ENCODE data around the gene LACRT. TPM values are rescaled to one million over a fixed set of nuclear protein-coding genes. Genes with fewer than 3 reads are reported as not detected.
"Not testable (repeated sequence)": the region's sequence is repeated elsewhere in the genome, so short reads cannot be mapped to it uniquely, and the experiment has no call there.

Gene LACRT
- total and polyA plus RNA-seq, 2 experiments from 2014 or later: not detected

GRCh38 chr12:54666008-54666407, 31.3 kb upstream of the LACRT start:
- TF ChIP-seq CTCF (IDR thresholded peaks at IDR 0.05; ENCODE audit: low read depth, low read length): no peak
- Histone ChIP-seq H3K9me3 (ENCODE audit: low read depth) (no peaks in the 10 kb centered on the region), H3K4me3 (no peak overlapping the region), H3K27ac (no peak overlapping the region), H3K27me3 (no peaks in the 10 kb centered on the region), H3K4me1 (ENCODE audit: low read depth) (no peaks in the 10 kb centered on the region), H3K36me3 (no peaks in the 10 kb centered on the region)
- DNase-seq (ENCODE audit: low read depth in 1 of 2, low spot score in 1 of 2): no peak

- not testable (repeated sequence) for H3K4me3 ChIP-seq; H3K9me3 ChIP-seq (ENCODE audit: low read depth); H3K27me3 ChIP-seq; H3K4me1 ChIP-seq (ENCODE audit: low read depth); DNase-seq (ENCODE audit: low read depth in 1 of 2, low spot score in 1 of 2); H3K27ac ChIP-seq; H3K36me3 ChIP-seq
Observed at GRCh38 chr12:54665022-54665635, 30.4 kb upstream of the LACRT start.

GRCh38 chr12:54663603-54664002, 28.9 kb upstream of the LACRT start:
- Histone ChIP-seq H3K9me3 (ENCODE audit: low read depth) (no peaks in the 10 kb centered on the region), H3K27ac (no peak overlapping the region), H3K36me3 (no peaks in the 10 kb centered on the region), H3K4me3 (no peak overlapping the region), H3K27me3 (no peaks in the 10 kb centered on the region), H3K4me1 (ENCODE audit: low read depth) (no peaks in the 10 kb centered on the region)
- DNase-seq (ENCODE audit: low read depth in 1 of 2, low spot score in 1 of 2): no peak
- no peak for TF ChIP-seq CTCF (IDR thresholded peaks at IDR 0.05; ENCODE audit: low read depth, low read length)

- Histone ChIP-seq H3K27ac (no peak overlapping the region), H3K27me3 (no peaks in the 10 kb centered on the region), H3K36me3 (no peaks in the 10 kb centered on the region), H3K4me3 (no peak overlapping the region), H3K4me1 (ENCODE audit: low read depth) (no peaks in the 10 kb centered on the region), H3K9me3 (ENCODE audit: low read depth) (no peaks in the 10 kb centered on the region)
- no peak for TF ChIP-seq CTCF (IDR thresholded peaks at IDR 0.05; ENCODE audit: low read depth, low read length)
- no peak for DNase-seq (ENCODE audit: low read depth in 1 of 2, low spot score in 1 of 2)
Observed at GRCh38 chr12:54662026-54662425, 27.3 kb upstream of the LACRT start.

- Histone ChIP-seq H3K4me3 (no peak overlapping the region), H3K4me1 (ENCODE audit: low read depth) (no peaks in the 10 kb centered on the region), H3K27ac (no peak overlapping the region), H3K27me3 (no peaks in the 10 kb centered on the region), H3K36me3 (no peaks in the 10 kb centered on the region), H3K9me3 (ENCODE audit: low read depth) (no peaks in the 10 kb centered on the region)
- DNase-seq (ENCODE audit: low read depth in 1 of 2, low spot score in 1 of 2): no peak
- TF ChIP-seq CTCF (IDR thresholded peaks at IDR 0.05; ENCODE audit: low read depth, low read length): no peak
Observed at GRCh38 chr12:54661048-54661447, 26.4 kb upstream of the LACRT start.

- no peak for TF ChIP-seq CTCF (IDR thresholded peaks at IDR 0.05; ENCODE audit: low read depth, low read length)
- H3K27ac ChIP-seq: no peak overlapping the region
- H3K27me3 ChIP-seq: no peaks in the 10 kb centered on the region
- no peaks in the 10 kb centered on the region for H3K9me3 ChIP-seq (ENCODE audit: low read depth)
- DNase-seq (ENCODE audit: low read depth in 1 of 2, low spot score in 1 of 2): no peak
- no peak overlapping the region for H3K4me3 ChIP-seq
- no peaks in the 10 kb centered on the region for H3K4me1 ChIP-seq (ENCODE audit: low read depth)
- H3K36me3 ChIP-seq: no peaks in the 10 kb centered on the region
Observed at GRCh38 chr12:54660320-54660962, 25.7 kb upstream of the LACRT start.
